ENCODE measurements around the gene ITGAV.
A peak's percentile ranks its signal among the peaks of the same experiment; 100 is the strongest.

The ITGAV gene

DNA sequence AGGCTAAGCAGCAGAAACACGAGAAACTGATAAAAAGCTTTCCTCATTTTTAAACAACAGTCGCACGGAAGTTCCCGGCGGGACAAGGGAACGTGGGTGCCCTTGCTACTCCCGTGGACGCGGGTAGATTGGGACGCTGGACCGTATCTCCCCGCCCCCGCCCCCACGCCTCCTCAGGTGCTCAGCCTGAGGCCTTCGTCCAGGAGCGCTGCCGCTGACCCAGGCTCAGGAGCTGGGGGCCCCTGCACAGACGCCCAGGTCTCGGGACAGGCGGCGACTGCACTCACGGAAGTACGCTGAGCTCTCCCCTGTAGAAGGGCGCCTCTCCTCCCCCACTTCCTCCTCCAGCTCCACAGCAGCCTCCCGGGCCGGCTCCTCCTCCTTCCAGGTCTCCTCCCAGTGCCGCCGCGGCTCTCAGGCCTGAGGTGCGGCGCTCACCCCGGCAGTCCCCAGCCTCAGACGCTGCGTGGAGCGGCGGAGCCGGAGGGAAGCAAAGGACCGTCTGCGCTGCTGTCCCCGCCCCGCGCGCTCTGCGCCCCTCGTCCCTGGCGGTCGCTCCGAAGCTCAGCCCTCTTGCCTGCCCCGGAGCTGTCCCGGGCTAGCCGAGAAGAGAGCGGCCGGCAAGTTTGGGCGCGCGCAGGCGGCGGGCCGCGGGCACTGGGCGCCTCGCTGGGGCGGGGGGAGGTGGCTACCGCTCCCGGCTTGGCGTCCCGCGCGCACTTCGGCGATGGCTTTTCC is at the start of gene ITGAV:
ITGAV (plus strand) TSS at position 445 of the 738 bp plus-strand sequence; CDS start at position 728, 283 bp downstream.
- peaks cover 20% of the 10 kb centered on the region for H3K4me1 Mint-ChIP-seq (ENCODE audit: low read depth)
- H3K36me3 Mint-ChIP-seq (ENCODE audit: low read depth): no peaks in the 10 kb centered on the region
- H3K4me3 Mint-ChIP-seq: peak within 1 kb of the TSS; percentile 94
- H3K9me3 Mint-ChIP-seq: no peaks in the 10 kb centered on the region
- H3K27ac Mint-ChIP-seq: peak within 1 kb of the TSS; percentile 83
- H3K27me3 Mint-ChIP-seq (ENCODE audit: low read depth): peaks cover 11% of the 10 kb centered on the region

DNA sequence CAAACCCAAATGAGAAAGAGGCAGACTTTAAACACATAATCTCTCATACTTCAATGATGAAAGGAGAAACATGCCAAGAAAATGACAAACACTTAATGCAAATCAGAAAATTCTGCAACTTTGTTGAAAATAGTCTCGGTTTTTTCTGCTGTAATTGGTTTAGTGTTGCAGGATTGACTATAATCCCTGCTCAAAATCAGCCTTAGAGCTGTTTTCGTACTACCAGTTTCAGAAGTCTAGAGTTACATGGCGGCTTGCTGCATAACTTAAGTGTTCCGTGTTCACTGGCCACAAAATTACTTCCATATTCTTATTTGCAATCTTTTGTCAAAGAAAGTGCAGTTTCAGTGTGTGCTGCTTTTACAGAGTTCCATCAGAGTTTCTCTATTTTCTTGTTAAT is 48.9 kb upstream of the ITGAV start:
- Mint-ChIP-seq H3K4me3 (no peak overlapping the region), H3K36me3 (ENCODE audit: low read depth) (no peaks in the 10 kb centered on the region), H3K4me1 (ENCODE audit: low read depth) (no peaks in the 10 kb centered on the region), H3K9me3 (no peaks in the 10 kb centered on the region), H3K27me3 (ENCODE audit: low read depth) (peaks cover 7% of the 10 kb centered on the region), H3K27ac (no peak overlapping the region)

DNA sequence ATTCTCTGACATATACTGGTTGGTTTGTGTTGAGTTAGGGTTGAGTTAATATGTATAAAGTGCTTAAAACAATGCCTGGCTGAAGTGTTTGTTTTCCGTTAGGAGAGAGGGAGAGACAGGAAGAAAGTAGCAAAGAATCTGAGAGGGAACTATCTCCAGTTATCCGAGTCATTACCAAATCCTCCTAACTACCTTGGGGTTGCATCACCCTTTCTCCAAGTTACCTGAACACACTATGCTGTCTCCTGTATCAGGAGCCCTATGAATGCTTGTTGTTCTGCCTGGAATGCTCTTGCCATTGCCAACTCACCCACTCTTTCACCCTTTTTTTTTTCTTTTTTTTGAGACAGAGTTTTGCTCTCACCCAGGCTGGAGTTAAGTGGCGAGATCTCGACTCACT is 47.9 kb upstream of the ITGAV start:
- no peak overlapping the region for H3K27ac Mint-ChIP-seq

DNA sequence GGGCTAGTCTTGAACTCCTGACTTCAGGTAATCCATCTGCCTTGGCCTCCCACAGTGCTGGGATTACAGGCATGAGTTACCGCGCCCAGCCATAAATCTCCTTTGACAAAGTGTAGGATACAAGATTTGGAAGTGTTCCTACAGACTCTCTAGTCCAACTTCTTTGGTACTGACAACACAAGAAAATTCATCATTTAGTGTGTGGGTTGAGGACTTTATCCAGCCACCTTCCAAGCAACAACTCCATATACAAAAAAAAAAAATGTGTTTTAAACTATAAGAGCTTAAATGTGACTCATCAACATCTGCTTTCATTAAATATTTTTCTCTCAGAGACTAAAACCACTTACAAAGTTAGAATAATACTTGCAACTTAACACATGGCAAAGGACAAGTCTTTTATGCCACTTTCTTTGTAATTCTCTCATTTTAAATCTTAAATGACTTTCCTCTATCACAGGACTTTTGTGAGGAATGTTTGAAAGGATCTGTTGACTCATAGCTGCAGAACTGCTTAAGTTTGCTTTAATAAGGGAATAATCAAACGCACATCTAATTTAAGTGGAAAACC is 46.2 kb upstream of the ITGAV start:
- Mint-ChIP-seq H3K9me3 (no peaks in the 10 kb centered on the region), H3K4me1 (ENCODE audit: low read depth) (no peaks in the 10 kb centered on the region), H3K27me3 (ENCODE audit: low read depth) (peaks cover 7% of the 10 kb centered on the region), H3K27ac (no peak overlapping the region), H3K36me3 (ENCODE audit: low read depth) (no peaks in the 10 kb centered on the region), H3K4me3 (no peak overlapping the region)

More for the DNA sequence above, 47.9 kb upstream of the ITGAV start:
- Mint-ChIP-seq H3K4me3 (no peak overlapping the region), H3K36me3 (ENCODE audit: low read depth) (no peaks in the 10 kb centered on the region), H3K9me3 (no peaks in the 10 kb centered on the region), H3K4me1 (ENCODE audit: low read depth) (no peaks in the 10 kb centered on the region), H3K27me3 (ENCODE audit: low read depth) (peaks cover 7% of the 10 kb centered on the region)

DNA sequence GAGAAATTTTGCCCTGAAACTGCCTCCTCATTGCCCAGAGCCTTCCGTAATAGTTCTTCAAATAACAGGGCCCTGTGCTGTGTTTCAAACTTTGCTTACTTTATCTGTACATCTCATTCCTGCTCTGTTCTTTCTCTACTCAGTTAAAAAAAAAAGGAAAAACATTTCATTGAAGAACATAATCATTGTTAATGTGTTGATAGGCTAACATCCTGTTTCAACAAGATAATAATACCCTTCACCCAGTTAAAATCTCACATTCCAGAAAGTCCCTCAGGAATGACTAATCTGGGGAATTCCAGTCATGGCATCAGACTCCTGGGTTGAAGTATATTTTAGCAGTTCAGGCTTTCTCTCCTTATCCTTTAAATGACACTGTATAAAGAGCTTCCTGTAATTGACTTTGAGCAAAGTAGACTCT is 45.6 kb upstream of the ITGAV start:
- Mint-ChIP-seq H3K9me3 (no peaks in the 10 kb centered on the region), H3K4me3 (no peak overlapping the region), H3K4me1 (ENCODE audit: low read depth) (no peaks in the 10 kb centered on the region), H3K27me3 (ENCODE audit: low read depth) (peaks cover 7% of the 10 kb centered on the region), H3K27ac (no peak overlapping the region), H3K36me3 (ENCODE audit: low read depth) (no peaks in the 10 kb centered on the region)

DNA sequence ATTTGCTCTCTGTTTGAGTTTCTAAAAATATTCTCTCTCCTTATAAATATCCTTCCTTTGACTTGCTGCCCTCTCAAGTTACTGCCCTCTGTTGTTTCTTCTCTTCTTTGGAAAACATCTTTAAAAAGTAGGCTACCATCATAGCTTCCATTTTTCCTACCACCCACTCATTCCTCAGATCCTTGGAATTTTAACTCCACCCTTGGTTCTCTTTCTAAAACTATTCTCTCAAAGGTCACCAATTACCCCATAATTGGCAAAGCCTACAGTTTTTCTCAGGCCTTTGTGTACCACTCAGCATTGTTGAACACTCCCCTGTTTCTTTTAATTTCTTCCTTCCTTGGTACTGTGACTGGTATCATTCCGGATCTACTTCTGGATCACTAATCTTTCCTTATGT is 43.0 kb upstream of the ITGAV start:
- Mint-ChIP-seq H3K4me1 (ENCODE audit: low read depth) (no peaks in the 10 kb centered on the region), H3K36me3 (ENCODE audit: low read depth) (no peaks in the 10 kb centered on the region), H3K27ac (no peak overlapping the region), H3K27me3 (ENCODE audit: low read depth) (peaks cover 4% of the 10 kb centered on the region), H3K4me3 (no peak overlapping the region), H3K9me3 (no peaks in the 10 kb centered on the region)

DNA sequence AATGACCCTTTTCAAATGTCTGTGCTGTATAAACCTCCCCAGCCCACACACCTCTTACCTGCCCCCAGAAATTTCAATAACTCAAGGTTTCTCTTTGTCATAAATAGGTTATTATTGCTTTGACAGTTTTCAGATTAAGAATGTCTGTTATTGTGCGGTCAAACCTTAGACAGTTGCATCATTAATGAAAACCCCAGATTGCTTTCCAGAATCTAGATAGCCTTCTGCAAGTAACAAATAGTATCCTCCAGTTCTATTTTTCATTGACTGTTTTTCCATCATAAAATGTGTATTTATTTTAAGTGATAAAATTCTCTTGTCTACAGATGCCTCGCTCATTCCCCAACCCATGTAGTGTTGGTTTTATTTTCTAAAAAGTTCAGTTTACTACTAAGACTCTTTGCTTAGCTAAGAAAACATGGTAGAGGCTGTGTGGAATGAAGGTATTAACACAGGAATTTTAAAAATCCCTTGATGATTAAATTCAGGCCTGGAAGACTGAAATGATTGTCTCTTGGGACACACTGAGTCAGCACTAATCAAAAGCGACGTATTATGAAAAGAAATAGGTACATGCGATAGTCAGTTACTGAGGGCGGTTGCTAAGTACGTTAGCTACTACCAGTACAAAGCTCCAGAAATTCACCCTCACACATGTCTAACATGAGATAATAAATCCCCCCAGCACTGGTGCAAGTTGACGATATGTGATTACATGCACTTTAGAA is 38.4 kb upstream of the ITGAV start:
- no peaks in the 10 kb centered on the region for H3K36me3 Mint-ChIP-seq (ENCODE audit: low read depth)
- H3K4me3 Mint-ChIP-seq: no peak overlapping the region
- no peak overlapping the region for H3K27ac Mint-ChIP-seq
- H3K9me3 Mint-ChIP-seq: no peaks in the 10 kb centered on the region
- no peaks in the 10 kb centered on the region for H3K4me1 Mint-ChIP-seq (ENCODE audit: low read depth)
- no peaks in the 10 kb centered on the region for H3K27me3 Mint-ChIP-seq (ENCODE audit: low read depth)

DNA sequence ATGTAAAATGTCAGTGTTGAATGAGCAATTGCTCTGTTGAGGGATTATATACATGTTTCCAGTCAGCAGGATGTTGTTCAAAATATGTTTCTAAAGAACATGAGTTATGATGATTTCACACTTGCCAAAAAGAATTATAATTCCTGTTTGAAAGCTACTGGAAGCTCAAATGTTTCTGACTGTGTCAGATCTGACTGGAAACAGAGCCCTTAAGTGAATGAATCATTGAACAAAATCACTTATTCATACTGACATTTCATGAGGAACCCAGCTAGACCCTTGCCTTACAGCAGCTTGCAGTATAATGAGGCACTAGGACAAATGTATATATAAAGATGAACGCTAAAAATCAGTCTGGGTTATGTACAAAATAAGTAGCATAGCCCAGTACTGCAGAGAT is 35.4 kb upstream of the ITGAV start:
- H3K27ac Mint-ChIP-seq: no peak overlapping the region
- H3K9me3 Mint-ChIP-seq: no peaks in the 10 kb centered on the region
- no peak overlapping the region for H3K4me3 Mint-ChIP-seq

DNA sequence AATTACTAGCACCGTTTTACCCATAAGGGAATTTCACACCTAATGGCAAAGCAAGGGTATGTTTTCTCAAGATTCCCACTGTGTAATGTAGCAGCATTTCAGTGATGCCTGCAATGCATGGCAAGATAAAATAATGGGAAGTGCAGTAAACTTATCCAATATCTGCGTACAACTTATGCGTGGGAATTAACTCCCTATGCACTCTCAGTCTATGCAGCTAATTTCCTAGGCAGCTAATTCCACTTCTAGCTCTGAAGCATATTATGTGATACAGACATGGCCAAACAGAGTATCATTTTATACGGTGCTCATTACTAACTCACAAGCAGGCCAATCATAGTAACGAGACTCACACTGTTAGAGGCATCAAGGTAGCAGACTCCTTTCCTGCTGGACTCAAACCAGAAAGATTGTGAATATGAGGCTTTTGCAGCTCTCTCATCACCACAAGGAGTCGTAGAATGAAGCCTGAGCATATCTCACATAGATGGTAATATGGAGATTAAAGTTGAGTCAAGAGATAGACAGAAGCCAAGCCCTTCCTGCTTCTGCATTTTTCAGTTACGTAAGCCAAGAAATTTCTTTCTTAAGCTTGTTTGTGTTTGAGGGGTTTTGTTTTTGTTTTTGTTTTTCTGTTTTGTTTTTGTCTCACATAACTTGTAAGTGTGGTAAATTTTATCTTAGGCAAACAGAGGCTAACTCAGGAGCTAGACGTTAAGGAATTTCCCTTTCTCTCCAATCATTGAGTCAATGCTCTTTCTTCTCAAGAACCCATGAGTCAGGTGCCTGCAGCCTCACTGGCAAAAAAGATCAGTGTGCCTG is 34.8 kb upstream of the ITGAV start:
- Mint-ChIP-seq H3K4me3 (no peak overlapping the region), H3K27ac (no peak overlapping the region), H3K36me3 (ENCODE audit: low read depth) (no peaks in the 10 kb centered on the region), H3K4me1 (ENCODE audit: low read depth) (no peaks in the 10 kb centered on the region), H3K27me3 (ENCODE audit: low read depth) (no peaks in the 10 kb centered on the region), H3K9me3 (no peaks in the 10 kb centered on the region)

More for the DNA sequence above, 35.4 kb upstream of the ITGAV start:
- Mint-ChIP-seq H3K36me3 (ENCODE audit: low read depth) (no peaks in the 10 kb centered on the region), H3K4me1 (ENCODE audit: low read depth) (no peaks in the 10 kb centered on the region), H3K27me3 (ENCODE audit: low read depth) (no peaks in the 10 kb centered on the region)

DNA sequence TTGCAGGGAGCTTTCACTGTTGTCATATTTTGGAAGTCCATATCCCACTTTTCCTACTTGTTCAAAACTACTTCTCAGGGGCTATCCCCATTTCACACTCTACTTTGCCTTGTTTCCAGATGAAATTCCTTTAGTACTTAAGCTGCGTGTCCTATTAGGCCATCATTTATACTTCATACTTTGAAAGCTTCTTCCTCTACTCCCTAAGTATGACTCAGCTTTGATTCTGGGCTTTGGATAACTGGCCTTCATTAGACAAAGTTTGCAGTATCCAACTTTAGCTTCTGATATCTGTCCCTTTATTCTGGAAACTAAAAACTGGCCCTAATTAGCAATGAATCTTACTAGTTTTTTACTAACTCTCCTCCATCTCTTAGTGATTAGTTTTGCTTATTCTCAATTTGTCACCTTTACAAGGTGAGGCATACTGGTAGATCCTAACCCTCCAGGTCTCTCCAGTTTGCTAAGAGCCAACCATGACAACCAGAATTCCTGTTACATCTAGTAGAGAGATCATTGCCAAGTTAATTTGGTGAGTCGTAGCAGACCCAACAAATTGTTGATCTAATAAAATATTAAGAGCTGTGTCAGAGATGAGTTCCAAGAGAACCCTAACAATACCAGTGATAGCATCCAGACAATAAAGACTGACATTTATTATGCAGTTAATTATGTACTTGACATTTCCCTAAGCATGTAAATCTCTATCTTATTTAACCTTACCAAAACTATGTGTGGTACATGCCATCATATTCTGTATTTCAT is 31.2 kb upstream of the ITGAV start:
- H3K27ac Mint-ChIP-seq: no peak overlapping the region
- no peaks in the 10 kb centered on the region for H3K36me3 Mint-ChIP-seq (ENCODE audit: low read depth)
- no peaks in the 10 kb centered on the region for H3K9me3 Mint-ChIP-seq
- H3K4me3 Mint-ChIP-seq: no peak overlapping the region
- no peaks in the 10 kb centered on the region for H3K4me1 Mint-ChIP-seq (ENCODE audit: low read depth)
- peaks cover 4% of the 10 kb centered on the region for H3K27me3 Mint-ChIP-seq (ENCODE audit: low read depth)

DNA sequence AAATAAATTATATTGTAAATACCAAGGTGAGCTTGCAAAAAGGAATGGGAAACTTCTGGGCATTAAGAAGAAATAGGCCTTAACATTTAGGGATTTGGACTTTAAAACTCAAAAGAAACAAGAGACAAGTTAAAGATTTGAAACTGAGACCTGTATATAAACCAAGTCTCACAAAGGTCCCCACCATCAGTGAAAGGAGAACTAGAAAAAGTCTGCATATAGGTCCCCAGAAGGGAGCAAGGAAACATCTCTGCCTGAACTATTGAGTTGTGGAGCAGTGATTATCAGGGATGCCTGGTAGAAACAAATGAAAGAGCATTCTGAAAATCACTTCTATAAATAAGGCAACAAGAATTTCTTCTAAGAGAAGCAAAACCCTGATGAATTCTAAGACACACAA is 30.5 kb upstream of the ITGAV start:
- Mint-ChIP-seq H3K27me3 (ENCODE audit: low read depth) (peaks cover 9% of the 10 kb centered on the region), H3K27ac (no peak overlapping the region), H3K4me3 (no peak overlapping the region), H3K4me1 (ENCODE audit: low read depth) (no peaks in the 10 kb centered on the region), H3K9me3 (no peaks in the 10 kb centered on the region), H3K36me3 (ENCODE audit: low read depth) (no peaks in the 10 kb centered on the region)

DNA sequence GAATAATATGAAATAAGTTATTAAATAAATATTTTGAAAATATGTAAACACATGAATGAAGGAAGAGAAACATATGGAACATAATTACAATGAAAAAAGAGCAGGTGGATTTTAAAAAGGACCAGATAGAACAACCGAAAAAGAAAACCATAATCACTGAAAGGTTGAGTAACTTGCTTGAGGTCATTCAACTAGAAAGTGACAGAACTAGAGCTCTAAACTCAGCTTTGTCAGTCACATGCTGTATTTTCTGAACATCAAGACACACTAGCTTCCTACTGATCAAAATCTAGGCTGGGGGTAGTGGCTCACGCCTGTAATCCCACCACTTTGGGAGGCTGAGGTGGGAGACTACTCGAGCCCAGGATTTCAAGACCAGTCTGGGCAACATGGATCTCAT is 30.0 kb upstream of the ITGAV start:
- H3K27ac Mint-ChIP-seq: no peak overlapping the region
- peaks cover 11% of the 10 kb centered on the region for H3K27me3 Mint-ChIP-seq (ENCODE audit: low read depth)
- H3K4me3 Mint-ChIP-seq: no peak overlapping the region
- no peaks in the 10 kb centered on the region for H3K9me3 Mint-ChIP-seq
- H3K36me3 Mint-ChIP-seq (ENCODE audit: low read depth): no peaks in the 10 kb centered on the region
- no peaks in the 10 kb centered on the region for H3K4me1 Mint-ChIP-seq (ENCODE audit: low read depth)

DNA sequence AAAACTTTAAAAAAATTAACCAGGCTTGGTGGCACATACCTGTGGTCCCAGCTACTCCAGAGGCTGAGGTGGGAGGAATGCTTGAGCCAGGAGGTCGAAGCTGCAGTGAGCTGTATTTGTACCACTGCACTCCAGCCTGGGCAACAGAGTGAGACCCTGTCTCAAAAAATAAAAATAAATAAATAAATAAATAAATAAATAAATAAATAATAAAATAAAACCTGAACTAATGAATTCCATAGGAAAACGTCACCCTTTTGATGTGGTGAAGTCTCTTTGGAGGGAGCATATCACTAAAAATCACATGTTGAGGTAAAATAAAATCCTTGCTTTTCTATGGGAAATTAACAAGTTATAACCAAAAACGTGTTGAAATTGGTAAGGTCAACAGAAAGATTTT is 29.6 kb upstream of the ITGAV start:
- H3K27ac Mint-ChIP-seq: no peak overlapping the region
- H3K4me3 Mint-ChIP-seq: no peak overlapping the region
- peaks cover 14% of the 10 kb centered on the region for H3K27me3 Mint-ChIP-seq (ENCODE audit: low read depth)
- no peaks in the 10 kb centered on the region for H3K4me1 Mint-ChIP-seq (ENCODE audit: low read depth)
- H3K36me3 Mint-ChIP-seq (ENCODE audit: low read depth): no peaks in the 10 kb centered on the region
- no peaks in the 10 kb centered on the region for H3K9me3 Mint-ChIP-seq
